ENCODE results near the gene RPRD1B. TPM values are rescaled to one million over a fixed set of nuclear protein-coding genes. Genes with fewer than 3 reads are reported as not detected.

Gene RPRD1B
- total RNA-seq, 1 donor from 2014 or later = 46.3 TPM

DNA sequence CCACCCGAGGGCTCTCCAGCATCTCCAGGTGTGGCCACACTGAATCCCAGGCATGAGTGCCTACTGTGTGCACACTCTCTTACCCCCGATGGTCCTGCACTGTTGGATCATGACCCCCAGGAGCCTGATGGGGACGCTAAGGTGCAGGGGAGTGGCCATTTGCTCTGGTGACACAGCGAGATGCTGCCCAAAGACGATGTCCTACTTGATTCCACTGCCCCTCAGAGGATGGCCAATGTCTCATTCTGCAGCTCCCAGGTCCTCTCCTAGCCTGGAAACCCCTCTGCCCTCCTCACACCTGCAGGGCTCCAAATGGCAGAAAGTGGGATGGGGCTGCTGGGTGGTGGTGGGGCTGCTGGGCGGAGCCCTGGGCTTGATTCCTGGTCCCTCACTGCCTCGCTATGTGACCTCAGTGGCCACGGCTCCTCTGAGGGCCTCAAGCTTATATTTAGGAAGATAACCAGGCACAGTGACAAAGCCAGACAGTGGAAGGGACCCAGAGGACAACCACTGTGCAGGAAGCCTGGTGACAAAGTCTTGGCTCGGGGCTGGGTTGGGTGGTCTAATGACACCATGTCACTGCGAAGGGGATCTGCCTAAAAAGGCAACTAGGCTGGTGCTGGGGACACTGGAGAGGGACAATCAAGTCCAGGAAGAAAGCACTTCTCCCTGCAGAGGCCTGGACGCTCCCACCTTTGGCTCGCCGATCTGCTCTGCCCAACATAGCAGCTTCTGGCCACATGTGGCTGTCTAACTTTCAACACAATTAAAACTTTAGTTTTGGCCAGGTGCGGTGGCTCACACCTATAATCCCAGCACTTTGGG, 103.1 kb downstream of the RPRD1B start:
- no peak for DNase-seq

DNA sequence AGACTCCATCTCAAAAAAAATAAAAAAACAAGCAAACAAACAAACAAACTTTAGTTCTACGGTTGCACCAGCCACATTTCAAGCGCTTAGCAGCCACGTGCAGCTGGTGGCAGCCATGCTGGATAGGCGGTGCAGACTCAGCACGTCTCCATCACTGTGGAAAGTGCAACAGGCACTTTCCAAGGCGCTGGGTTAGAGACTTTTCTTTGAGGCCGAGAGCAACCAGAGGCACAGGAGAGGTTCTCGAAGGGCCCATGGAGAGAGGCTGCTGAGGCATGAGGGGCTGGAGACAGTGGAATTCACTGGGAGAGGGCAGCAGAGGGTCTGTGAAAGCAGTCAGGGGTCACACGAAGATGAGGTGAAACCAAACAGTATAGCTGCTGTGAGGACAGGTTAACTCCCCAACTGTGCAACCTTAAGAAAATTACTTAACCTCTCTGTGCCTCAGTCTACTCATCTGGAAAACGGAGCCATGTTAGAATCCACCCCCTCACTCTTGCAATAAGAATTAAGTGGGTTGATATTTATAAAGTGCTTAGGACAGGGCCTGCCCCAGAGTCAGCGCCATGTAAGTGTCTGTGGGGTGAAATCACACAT, 104.0 kb downstream of the RPRD1B start:
- no peak for DNase-seq

DNA sequence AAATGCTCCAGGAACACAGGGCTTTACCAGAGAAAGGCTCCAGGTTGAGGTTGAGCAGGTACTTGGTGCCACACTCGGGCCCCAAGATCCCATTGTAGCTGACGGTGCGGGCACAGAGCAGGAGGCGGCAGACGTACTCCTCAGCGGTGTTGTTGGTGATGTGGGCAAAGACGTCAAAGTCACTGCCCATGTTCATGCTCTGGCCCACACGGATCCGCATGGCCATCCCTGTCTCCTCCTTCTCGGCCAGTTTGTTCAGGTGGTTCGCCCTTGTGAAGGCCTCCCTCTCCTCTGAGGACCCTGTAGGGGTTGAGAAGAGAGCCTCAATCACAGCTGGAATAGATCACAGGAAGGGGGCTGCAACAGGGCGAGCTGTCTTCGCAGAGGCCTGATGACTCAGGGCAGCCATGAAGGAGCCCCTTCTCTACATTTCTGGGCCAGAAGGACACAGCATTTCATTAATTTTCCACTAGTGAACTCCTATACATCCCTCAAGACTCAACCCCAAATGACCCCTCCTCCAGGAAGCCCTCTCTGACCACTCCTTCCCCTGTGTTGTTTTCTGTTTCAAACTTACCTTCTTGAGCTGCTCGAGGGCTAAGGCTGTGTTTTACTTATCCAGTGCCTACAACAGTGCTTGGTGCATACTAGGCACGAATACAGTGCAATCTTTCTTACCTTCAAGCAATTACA, 104.7 kb downstream of the RPRD1B start:
- DNase-seq = no peak

DNA sequence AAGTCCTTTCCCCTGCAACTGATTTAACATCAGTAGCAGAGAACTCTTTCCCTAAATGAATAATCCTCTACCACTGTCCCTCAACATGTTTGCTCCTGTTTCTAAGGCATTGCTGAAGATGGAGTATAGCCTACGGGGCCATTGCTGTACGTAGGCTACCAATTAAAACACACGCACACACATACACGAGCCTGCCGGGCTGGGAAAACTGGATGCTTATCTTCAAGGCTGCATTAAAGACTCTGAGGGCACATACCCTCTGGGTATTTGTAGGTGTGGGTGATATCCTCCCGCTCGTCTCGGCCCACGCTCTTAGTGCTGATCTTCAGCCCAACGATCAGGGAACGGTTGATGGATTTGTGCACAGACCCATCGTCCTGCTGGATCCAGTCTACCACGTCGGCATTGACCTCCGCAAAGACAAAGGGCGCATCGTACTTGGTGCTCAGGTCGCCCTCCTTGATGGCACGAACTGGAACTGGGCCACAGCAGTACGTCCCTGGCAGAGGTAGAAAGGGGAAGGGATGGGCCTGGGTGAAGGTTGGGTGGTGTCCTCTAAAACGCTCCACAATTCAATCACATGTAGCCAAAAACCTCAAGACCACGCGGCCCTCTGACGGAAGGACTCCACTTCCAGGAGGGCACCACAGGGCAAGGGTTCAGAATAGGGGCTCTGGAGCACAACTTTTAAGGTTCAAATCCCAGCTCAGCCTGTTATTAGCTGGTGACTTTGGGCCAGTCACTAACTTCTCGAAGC, 105.8 kb downstream of the RPRD1B start:
- no peak for DNase-seq

DNA sequence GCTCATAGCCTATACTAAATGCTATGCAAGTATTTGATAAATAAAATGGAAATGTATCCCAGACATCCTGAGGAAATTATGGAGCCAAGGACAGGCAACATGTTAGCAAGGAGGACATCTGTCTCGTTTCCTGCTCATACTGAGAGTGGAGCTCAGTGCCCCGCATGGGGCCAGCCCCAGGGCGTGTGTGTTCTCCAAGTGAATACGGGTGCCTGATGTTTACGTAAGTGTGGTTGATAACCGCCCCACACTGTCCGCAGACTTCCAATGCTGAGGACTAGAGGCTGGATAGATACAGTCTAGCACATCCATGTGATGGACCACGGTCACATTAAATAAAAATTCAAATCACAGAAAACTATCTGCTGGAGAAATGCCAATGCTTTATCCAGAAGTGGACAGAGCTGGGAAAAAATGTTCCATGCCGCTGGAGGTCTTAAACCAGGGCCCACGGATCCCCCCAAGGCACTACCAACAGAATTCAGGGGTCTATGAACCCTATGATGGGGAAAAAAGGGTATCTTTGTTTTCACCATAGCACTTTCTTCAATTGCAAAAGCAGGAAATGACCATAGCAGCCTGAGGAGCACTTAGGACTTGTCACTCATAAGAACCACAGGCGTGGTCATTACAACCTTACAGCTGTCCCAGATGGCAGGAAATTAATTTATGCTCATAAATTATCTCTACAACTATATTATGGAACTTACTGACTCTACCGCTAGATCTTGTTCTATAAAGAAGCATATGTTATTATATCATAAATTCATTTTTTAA, 106.6 kb downstream of the RPRD1B start:
- DNase-seq = peak; percentile 13

DNA sequence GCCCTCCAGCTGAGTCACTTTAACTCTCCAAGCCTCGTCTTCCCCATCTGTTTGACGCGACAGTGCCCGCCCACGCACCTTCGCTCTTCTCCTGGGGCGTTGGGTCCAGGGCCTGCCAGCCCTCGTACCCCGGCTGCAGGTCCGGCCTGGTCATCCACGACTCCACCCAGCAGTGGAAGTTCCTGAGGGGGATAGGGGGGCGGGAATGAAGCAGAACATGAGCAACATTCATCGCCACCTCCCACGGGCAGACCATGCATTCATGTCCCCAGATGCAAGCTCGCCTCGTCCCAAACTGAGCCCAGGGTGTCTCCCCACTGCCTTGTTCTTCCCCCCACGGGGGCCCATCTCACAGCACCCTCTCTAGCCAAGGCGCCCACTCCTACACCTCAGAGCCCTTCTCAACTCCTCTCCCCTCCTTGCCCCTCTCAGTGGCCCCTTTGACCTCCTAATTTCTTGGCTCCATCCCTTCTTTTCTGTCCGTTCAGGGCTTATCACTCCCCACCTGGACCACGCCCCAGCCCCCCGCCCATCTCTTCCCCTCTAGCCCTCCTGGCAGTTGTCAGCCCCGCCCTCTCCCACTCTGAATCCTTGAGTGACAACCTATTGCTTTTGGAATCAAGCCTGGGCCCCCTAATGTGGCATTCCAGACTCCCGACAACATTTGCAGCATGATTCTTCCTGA, 107.8 kb downstream of the RPRD1B start:
- no peak for DNase-seq

Small RNAs within 50 kb of the gene (small RNA-seq; reads per million reads assigned to genes)
- not detected for gene RN7SL237P (ENCODE audit: low replicate concordance)

Other genes starting within 250 kb of the RPRD1B start
- gene VSTM2L, start 130.6 kb upstream of the RPRD1B start, total RNA-seq = 0.82 TPM
- 20.2 TPM for gene TTI1, start 290 bp upstream of the RPRD1B start, total RNA-seq
- gene TGM2, start 131.5 kb downstream of the RPRD1B start, total RNA-seq = 31.8 TPM
- gene KIAA1755, start 227.0 kb downstream of the RPRD1B start, total RNA-seq = 5.0 TPM

Data from tongue (tissue), 3 donors.